Loucy (cell line): ENCODE data around the gene NOL9.

Experiments
- H2AFZ ChIP-seq: fragments of 200-600 bp; sonication (generic); 2 replicates; pipeline ENCODE4 v1.6.0; 2016; ENCODE audit warnings: antibody characterized with exemption, mild to moderate bottlenecking, low read length, moderate library complexity
- H3F3A ChIP-seq: fragments of 200-600 bp; 2 replicates; pipeline ENCODE4 v1.6.0; 2016; ENCODE audit warnings: antibody characterized with exemption, low read depth, mild to moderate bottlenecking
- H3K27me3 ChIP-seq: fragments of 200-600 bp; sonication (generic); 2 replicates; pipeline ENCODE4 v1.6.1; 2014; ENCODE audit warnings: low read length, mild to moderate bottlenecking; ENCODE audit not compliant: insufficient read depth, poor library complexity, severe bottlenecking
- H3K36me3 ChIP-seq: fragments of 200-600 bp; sonication (generic); 2 replicates; pipeline ENCODE4 v1.6.1; 2016; ENCODE audit warnings: low read length; ENCODE audit not compliant: insufficient read depth
- H3K4me1 ChIP-seq: fragments of 200-600 bp; sonication (generic); 2 replicates; pipeline ENCODE4 v1.5.1; 2014; ENCODE audit warnings: low read length, mild to moderate bottlenecking; ENCODE audit not compliant: insufficient read depth, poor library complexity, severe bottlenecking
- H3K4me2 ChIP-seq: fragments of 200-600 bp; sonication (generic); 2 replicates; pipeline ENCODE4 v1.6.0; 2014; ENCODE audit warnings: antibody characterized with exemption, low read length, low read depth, mild to moderate bottlenecking; ENCODE audit not compliant: poor library complexity, severe bottlenecking
- H3K4me3 ChIP-seq: fragments of 200-600 bp; sonication (generic); 2 replicates; pipeline ENCODE4 v1.5.1; 2014; ENCODE audit warnings: low read length, mild to moderate bottlenecking, mixed read lengths; ENCODE audit not compliant: poor library complexity, severe bottlenecking
- H3K79me2 ChIP-seq: fragments of 200-600 bp; sonication (generic); 2 replicates; pipeline ENCODE4 v1.6.1; 2014; ENCODE audit warnings: low read length; ENCODE audit not compliant: insufficient read depth
- H3K9ac ChIP-seq: fragments of 200-600 bp; sonication (generic); 2 replicates; pipeline ENCODE4 v1.6.0; 2014; ENCODE audit warnings: mild to moderate bottlenecking, low read depth, low read length, moderate library complexity; ENCODE audit not compliant: poor library complexity, severe bottlenecking
- H3K9me2 ChIP-seq: fragments of 200-600 bp; sonication (generic); replicated peaks from 2 replicates; pipeline ENCODE4 v1.6.1; 2016; ENCODE audit warnings: low read depth, low read length, mixed read lengths
- H3K9me3 ChIP-seq: fragments of 200-600 bp; sonication (generic); 2 replicates; pipeline ENCODE4 v1.6.1; 2014; ENCODE audit warnings: mild to moderate bottlenecking, antibody characterized with exemption, low read length, low read depth; ENCODE audit not compliant: insufficient read depth
- H4K20me1 ChIP-seq: fragments of 200-600 bp; sonication (generic); 2 replicates; pipeline ENCODE4 v1.6.0; 2014; ENCODE audit warnings: antibody characterized with exemption, low read length, mild to moderate bottlenecking; ENCODE audit not compliant: insufficient read depth, poor library complexity, severe bottlenecking
- EZH2phosphoT487 ChIP-seq: fragments of 200-600 bp; IDR thresholded peaks from 2 replicates; pipeline ENCODE4 v1.6.1; 2018; ENCODE audit warnings: antibody characterized with exemption, mild to moderate bottlenecking, moderate library complexity, borderline replicate concordance
- TF ChIP-seq, protein P1 (sequence below): fragments of 200-600 bp; sonication (generic); conservative IDR thresholded peaks from 2 replicates; pipeline ENCODE4 v1.5.1; 2014; ENCODE audit warnings: mild to moderate bottlenecking, antibody characterized with exemption, low read length

NOL9 gene

DNA sequence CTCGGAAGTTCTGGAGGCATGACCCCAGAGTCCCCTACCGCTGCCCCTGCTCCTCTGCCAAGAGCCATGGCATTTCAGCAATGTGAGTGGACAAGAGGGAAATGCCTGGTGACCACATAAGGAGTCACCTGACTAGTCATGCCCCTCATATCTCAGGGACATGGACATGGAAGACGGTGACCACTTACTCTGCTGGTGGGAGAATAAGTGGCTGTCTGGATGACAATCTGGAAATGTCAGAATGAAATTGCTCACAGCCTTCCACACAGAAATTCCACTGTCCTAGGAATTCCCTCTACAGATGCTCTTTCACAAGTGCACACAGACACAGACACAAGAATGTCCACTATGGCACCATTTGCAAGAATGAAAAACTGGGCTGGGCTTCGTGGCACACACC is 38.5 kb downstream of the NOL9 start:
- Histone ChIP-seq H3K9me3 (no peaks in the 10 kb centered on the region), H3K79me2 (no peaks in the 10 kb centered on the region), H3F3A (no peaks in the 10 kb centered on the region)

DNA sequence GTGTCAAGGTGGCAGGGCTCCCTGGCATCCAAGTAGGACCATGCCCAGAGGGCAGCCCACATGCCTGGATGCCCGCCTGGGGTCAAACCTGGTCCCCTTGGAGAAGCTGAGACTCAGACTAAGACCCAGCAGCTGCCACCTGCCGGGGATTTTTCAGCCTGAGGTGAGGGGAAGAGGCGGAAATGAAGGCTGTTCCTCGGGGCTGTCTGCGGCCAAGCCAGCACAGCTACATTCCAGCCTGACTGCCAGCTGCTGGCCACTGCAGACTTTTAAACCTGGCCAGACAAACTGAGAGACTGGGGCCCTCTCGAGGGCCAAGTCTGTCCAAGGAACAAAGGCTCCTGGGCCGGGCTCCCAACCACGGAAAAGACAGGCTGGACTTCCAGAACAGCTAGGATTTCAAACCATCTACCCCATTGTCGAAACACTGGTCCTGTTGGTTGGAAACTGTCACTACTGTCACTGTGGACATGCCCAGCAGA is 41.0 kb downstream of the NOL9 start:
- Histone ChIP-seq H3K9ac (no peak overlapping the region), H3K9me3 (no peaks in the 10 kb centered on the region), H3K27me3 (no peaks in the 10 kb centered on the region), H3K4me2 (no peak overlapping the region), H3K79me2 (no peaks in the 10 kb centered on the region), H3K4me3 (no peak overlapping the region), H4K20me1 (no peaks in the 10 kb centered on the region), H2AFZ (no peak overlapping the region), H3K4me1 (no peaks in the 10 kb centered on the region), H3K36me3 (no peaks in the 10 kb centered on the region), H3F3A (no peaks in the 10 kb centered on the region), H3K9me2 (no peaks in the 10 kb centered on the region)
- TF ChIP-seq, protein P1, sequence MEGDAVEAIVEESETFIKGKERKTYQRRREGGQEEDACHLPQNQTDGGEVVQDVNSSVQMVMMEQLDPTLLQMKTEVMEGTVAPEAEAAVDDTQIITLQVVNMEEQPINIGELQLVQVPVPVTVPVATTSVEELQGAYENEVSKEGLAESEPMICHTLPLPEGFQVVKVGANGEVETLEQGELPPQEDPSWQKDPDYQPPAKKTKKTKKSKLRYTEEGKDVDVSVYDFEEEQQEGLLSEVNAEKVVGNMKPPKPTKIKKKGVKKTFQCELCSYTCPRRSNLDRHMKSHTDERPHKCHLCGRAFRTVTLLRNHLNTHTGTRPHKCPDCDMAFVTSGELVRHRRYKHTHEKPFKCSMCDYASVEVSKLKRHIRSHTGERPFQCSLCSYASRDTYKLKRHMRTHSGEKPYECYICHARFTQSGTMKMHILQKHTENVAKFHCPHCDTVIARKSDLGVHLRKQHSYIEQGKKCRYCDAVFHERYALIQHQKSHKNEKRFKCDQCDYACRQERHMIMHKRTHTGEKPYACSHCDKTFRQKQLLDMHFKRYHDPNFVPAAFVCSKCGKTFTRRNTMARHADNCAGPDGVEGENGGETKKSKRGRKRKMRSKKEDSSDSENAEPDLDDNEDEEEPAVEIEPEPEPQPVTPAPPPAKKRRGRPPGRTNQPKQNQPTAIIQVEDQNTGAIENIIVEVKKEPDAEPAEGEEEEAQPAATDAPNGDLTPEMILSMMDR = no peak
- TF ChIP-seq EZH2phosphoT487 = no peak

More for the DNA sequence above, 38.5 kb downstream of the NOL9 start:
- TF ChIP-seq, protein P1 = no peak
- TF ChIP-seq EZH2phosphoT487 = no peak
- no peak overlapping the region for H3K9ac ChIP-seq
- no peaks in the 10 kb centered on the region for H3K4me1 ChIP-seq
- H3K27me3 ChIP-seq = no peaks in the 10 kb centered on the region
- H4K20me1 ChIP-seq = no peaks in the 10 kb centered on the region
- H3K9me2 ChIP-seq = no peaks in the 10 kb centered on the region
- no peaks in the 10 kb centered on the region for H3K36me3 ChIP-seq
- H2AFZ ChIP-seq = no peak overlapping the region
- H3K4me3 ChIP-seq = no peak overlapping the region
- H3K4me2 ChIP-seq = no peak overlapping the region

DNA sequence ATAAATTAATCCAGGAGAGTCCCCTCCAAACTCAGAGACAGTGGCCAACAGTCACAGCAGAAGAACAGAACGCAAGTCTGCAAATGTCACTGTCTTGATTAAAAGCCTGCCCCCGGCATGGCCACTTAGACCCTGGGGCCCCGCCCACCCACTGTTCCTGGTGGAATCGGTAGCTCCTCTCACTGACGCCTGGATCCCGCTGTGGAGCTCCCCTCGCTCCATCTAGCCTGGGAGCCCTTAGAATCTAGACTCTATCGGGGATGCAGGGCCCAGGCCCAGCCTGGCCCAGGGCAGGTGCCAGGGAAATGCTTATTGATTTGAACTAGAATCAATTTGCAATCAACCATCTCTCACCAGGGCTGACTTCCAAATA is 41.4 kb downstream of the NOL9 start:
- no peaks in the 10 kb centered on the region for H3K79me2 ChIP-seq
- H3K9me2 ChIP-seq = no peaks in the 10 kb centered on the region
- no peak overlapping the region for H3K4me3 ChIP-seq
- H3K9ac ChIP-seq = no peak overlapping the region
- H3F3A ChIP-seq = no peaks in the 10 kb centered on the region
- no peaks in the 10 kb centered on the region for H3K36me3 ChIP-seq
- no peak overlapping the region for H2AFZ ChIP-seq
- H3K4me2 ChIP-seq = no peak overlapping the region
- H3K27me3 ChIP-seq = no peaks in the 10 kb centered on the region
- H3K9me3 ChIP-seq = no peaks in the 10 kb centered on the region
- no peaks in the 10 kb centered on the region for H3K4me1 ChIP-seq
- TF ChIP-seq EZH2phosphoT487 = no peak
- TF ChIP-seq, protein P1 = no peak
- no peaks in the 10 kb centered on the region for H4K20me1 ChIP-seq
